Measurements from ENCODE around the gene ROCK2.

Gene ROCK2

DNA sequence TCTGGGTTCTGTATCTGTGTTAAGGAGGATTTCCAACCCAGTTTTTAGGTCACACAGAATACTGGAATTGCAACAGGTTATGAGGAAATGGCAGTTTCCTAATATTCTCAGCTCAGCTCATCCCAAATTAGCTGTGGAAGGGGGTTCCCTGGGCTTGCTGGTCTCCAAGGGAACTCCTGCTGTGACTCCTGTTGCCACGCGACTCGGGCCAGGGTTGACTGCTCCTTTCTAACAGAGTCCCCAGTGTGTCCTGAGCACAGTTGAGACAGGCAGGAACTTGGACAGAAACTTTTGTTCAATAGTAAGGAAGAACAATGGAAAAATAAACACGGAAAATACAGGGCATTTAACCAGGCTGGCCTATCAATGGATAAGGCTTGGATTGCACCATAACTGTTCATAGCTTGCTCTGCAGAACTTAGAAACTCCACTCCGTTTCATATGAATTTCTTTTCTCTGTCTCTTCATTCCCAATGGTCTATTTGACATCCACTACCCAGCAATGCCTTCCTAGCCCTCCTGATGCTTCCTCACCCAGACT, 3.8 kb upstream of the ROCK2 start:
- no peak for TF ChIP-seq EZH2phosphoT487 (IDR thresholded peaks at IDR 0.05; ENCODE audit: borderline replicate concordance)
- TF ChIP-seq, protein P1, sequence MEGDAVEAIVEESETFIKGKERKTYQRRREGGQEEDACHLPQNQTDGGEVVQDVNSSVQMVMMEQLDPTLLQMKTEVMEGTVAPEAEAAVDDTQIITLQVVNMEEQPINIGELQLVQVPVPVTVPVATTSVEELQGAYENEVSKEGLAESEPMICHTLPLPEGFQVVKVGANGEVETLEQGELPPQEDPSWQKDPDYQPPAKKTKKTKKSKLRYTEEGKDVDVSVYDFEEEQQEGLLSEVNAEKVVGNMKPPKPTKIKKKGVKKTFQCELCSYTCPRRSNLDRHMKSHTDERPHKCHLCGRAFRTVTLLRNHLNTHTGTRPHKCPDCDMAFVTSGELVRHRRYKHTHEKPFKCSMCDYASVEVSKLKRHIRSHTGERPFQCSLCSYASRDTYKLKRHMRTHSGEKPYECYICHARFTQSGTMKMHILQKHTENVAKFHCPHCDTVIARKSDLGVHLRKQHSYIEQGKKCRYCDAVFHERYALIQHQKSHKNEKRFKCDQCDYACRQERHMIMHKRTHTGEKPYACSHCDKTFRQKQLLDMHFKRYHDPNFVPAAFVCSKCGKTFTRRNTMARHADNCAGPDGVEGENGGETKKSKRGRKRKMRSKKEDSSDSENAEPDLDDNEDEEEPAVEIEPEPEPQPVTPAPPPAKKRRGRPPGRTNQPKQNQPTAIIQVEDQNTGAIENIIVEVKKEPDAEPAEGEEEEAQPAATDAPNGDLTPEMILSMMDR (conservative IDR thresholded peaks at IDR 0.05; ENCODE audit: low read length), result no peak

DNA sequence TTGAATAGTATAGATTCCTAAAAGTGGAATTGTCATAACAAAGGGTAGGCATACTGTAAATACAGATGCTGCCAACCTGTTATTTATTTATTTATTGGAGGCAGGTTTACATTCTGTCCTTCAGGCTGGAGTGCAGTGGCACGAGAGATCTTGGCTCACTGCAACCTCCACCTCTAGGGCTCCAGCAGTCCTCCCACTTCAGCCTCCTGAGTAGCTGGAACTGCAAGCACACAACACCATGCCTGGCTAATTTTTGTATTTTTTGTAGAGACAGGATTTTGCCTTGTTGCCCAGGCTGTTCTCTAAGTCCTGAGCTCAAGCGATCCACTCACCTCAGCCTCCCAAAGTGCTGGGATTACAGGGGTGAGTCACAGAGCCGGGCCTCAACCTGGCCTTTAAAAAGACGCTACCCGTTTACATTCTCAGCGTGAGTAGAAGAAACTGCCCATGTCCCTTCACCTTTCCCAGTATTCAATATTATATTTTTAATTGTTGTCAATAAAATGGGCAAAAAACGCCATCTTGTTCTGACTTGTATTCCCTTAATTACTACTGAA, 3.0 kb upstream of the ROCK2 start:
- Histone ChIP-seq H3K4me2 (ENCODE audit: low read depth, low read length, poor library complexity, severe bottlenecking) (no peak overlapping the region), H4K20me1 (ENCODE audit: insufficient read depth, low read length, poor library complexity, severe bottlenecking) (peaks cover 14% of the 10 kb centered on the region), H3K79me2 (ENCODE audit: insufficient read depth, low read length) (peaks cover 17% of the 10 kb centered on the region), H3K36me3 (ENCODE audit: insufficient read depth, low read length) (no peaks in the 10 kb centered on the region), H3K4me3 (ENCODE audit: low read length, poor library complexity, severe bottlenecking) (no peak overlapping the region), H3F3A (ENCODE audit: low read depth) (peaks cover 11% of the 10 kb centered on the region; the same call in 1 of the 2 replicates), H2AFZ (ENCODE audit: low read length) (no peak overlapping the region), H3K27me3 (ENCODE audit: insufficient read depth, low read length, poor library complexity, severe bottlenecking) (peaks cover 5% of the 10 kb centered on the region), H3K4me1 (ENCODE audit: insufficient read depth, low read length, poor library complexity, severe bottlenecking) (peaks cover 7% of the 10 kb centered on the region), H3K9me2 (replicated peaks; ENCODE audit: low read depth, low read length) (no peaks in the 10 kb centered on the region), H3K9ac (ENCODE audit: low read depth, low read length, poor library complexity, severe bottlenecking) (no peak overlapping the region), H3K9me3 (ENCODE audit: insufficient read depth, low read depth, low read length) (no peaks in the 10 kb centered on the region)
- TF ChIP-seq, protein P1 (conservative IDR thresholded peaks at IDR 0.05; ENCODE audit: low read length), result no peak
- TF ChIP-seq EZH2phosphoT487 (IDR thresholded peaks at IDR 0.05; ENCODE audit: borderline replicate concordance), result no peak

More for the DNA sequence above, 3.8 kb upstream of the ROCK2 start:
- Histone ChIP-seq H3K4me1 (ENCODE audit: insufficient read depth, low read length, poor library complexity, severe bottlenecking) (peaks cover 7% of the 10 kb centered on the region), H3K27me3 (ENCODE audit: insufficient read depth, low read length, poor library complexity, severe bottlenecking) (peaks cover 5% of the 10 kb centered on the region), H2AFZ (ENCODE audit: low read length) (no peak overlapping the region), H3K9ac (ENCODE audit: low read depth, low read length, poor library complexity, severe bottlenecking) (no peak overlapping the region), H3K36me3 (ENCODE audit: insufficient read depth, low read length) (no peaks in the 10 kb centered on the region), H3K9me3 (ENCODE audit: insufficient read depth, low read depth, low read length) (no peaks in the 10 kb centered on the region), H4K20me1 (ENCODE audit: insufficient read depth, low read length, poor library complexity, severe bottlenecking) (peaks cover 6% of the 10 kb centered on the region), H3F3A (ENCODE audit: low read depth) (peaks cover 11% of the 10 kb centered on the region; the same call in 1 of the 2 replicates), H3K4me2 (ENCODE audit: low read depth, low read length, poor library complexity, severe bottlenecking) (no peak overlapping the region), H3K9me2 (replicated peaks; ENCODE audit: low read depth, low read length) (no peaks in the 10 kb centered on the region), H3K79me2 (ENCODE audit: insufficient read depth, low read length) (peaks cover 9% of the 10 kb centered on the region), H3K4me3 (ENCODE audit: low read length, poor library complexity, severe bottlenecking) (no peak overlapping the region)

DNA sequence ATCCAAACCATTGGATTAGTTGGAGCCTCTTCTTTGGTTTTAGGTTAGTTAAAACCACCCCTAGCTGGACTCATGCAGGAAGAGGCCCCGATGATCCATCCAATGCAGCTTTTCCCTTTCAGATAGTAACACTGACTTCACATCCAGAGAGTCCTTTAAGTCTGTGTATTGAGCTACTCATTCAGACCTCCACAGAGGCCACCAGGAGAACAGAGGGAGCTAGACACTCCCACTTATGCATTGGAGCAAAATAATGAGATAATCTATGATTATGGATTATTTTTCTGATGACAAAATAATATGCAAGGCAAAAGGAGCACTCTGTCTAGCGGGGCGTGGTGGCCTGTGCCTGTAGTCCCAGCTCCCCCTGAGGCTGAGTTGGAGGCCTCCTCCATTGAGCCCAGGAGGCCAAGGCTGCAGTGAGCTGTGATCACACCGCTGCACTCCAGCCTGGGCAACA, 1.6 kb upstream of the ROCK2 start:
- Histone ChIP-seq H3K79me2 (ENCODE audit: insufficient read depth, low read length) (peaks cover 32% of the 10 kb centered on the region), H3F3A (ENCODE audit: low read depth) (peaks cover 13% of the 10 kb centered on the region), H3K9me3 (ENCODE audit: insufficient read depth, low read depth, low read length) (no peaks in the 10 kb centered on the region), H4K20me1 (ENCODE audit: insufficient read depth, low read length, poor library complexity, severe bottlenecking) (peaks cover 28% of the 10 kb centered on the region), H3K4me3 (ENCODE audit: low read length, poor library complexity, severe bottlenecking) (no peak overlapping the region), H3K9ac (ENCODE audit: low read depth, low read length, poor library complexity, severe bottlenecking) (no peak overlapping the region), H3K36me3 (ENCODE audit: insufficient read depth, low read length) (no peaks in the 10 kb centered on the region), H3K9me2 (replicated peaks; ENCODE audit: low read depth, low read length) (no peaks in the 10 kb centered on the region), H2AFZ (ENCODE audit: low read length) (no peak overlapping the region), H3K4me1 (ENCODE audit: insufficient read depth, low read length, poor library complexity, severe bottlenecking) (peaks cover 17% of the 10 kb centered on the region), H3K27me3 (ENCODE audit: insufficient read depth, low read length, poor library complexity, severe bottlenecking) (peaks cover 5% of the 10 kb centered on the region), H3K4me2 (ENCODE audit: low read depth, low read length, poor library complexity, severe bottlenecking) (no peak overlapping the region)
- TF ChIP-seq, protein P1 (conservative IDR thresholded peaks at IDR 0.05; ENCODE audit: low read length), result no peak
- TF ChIP-seq EZH2phosphoT487 (IDR thresholded peaks at IDR 0.05; ENCODE audit: borderline replicate concordance), result no peak

Data from Loucy (cell line).